ENCODE measurements around the gene PRRC1. TPM values are rescaled to one million over a fixed set of nuclear protein-coding genes. Genes with fewer than 3 reads are reported as not detected.

PRRC1 gene
- total RNA-seq, 2 experiments from 2014 or later = 35.8 to 47.1 TPM

DNA sequence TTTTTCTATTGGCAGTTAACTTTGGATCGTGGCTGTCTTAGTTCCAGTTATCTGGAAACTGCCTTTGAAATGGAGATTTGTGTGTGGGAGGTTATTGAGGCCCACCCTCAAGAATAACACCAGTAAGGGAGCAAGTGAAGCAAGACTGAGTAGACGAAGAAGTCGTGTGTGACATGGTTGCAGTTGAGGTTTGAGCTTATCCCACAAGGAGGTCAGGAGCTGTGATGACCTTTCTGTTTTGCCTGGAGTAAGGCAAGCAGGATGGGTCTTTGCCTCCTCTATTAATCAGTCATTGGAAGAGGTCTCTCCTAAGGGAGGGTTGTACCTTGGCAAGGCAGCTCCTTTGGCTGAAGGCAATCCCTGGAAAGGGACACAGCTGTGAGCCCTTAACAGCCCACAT lies 81.9 kb downstream of the PRRC1 start:
- intact Hi-C loops (cut with DNase I, micrococcal nuclease) = no loop called here
- Mint-ChIP-seq H3K36me3 (ENCODE audit: low read depth) (no peaks in the 10 kb centered on the region), H3K4me3 (no peak overlapping the region), H3K27me3 (peaks cover 5% of the 10 kb centered on the region), H3K27ac (no peak overlapping the region), H3K4me1 (peaks cover 13% of the 10 kb centered on the region), H3K9me3 (ENCODE audit: low read depth) (no peaks in the 10 kb centered on the region)
- ChIA-PET POLR2A (no interaction called here), CTCF (no interaction called here)
- no peak for ATAC-seq
- DNase-seq = no peak

DNA sequence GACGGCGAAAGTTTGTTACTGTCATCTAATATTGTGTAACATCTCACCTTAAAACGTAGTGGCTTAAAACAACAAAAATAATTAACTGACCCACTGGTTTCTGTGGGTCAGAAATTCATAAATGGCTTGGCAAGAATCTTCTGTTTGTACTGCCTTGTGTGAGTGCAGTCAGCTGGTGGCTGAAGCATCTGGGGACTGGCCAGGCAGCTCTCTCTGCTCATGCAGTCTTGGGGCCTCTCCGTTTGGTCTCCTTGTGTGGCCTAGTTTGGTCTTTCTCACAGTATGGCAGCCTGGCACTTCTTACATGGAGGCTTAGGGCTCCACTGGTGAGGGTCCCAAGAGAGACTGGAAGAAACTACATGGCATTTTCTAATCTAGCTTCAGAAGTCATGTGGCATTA lies 82.4 kb downstream of the PRRC1 start:
- Mint-ChIP-seq H3K9me3 (ENCODE audit: low read depth) (no peaks in the 10 kb centered on the region), H3K36me3 (ENCODE audit: low read depth) (no peaks in the 10 kb centered on the region), H3K27ac (no peak overlapping the region), H3K27me3 (peaks cover 5% of the 10 kb centered on the region), H3K4me3 (no peak overlapping the region), H3K4me1 (peaks cover 13% of the 10 kb centered on the region)
- ChIA-PET POLR2A (no interaction called here), CTCF (interaction anchor here (0.6 kb wide), 1 partner anchor 15 kb away, joined by 3 read pairs; no protein-coding TSS in a partner anchor)
- intact Hi-C loops (cut with DNase I, micrococcal nuclease) = no loop called here
- DNase-seq (no peak), ATAC-seq (no peak)

DNA sequence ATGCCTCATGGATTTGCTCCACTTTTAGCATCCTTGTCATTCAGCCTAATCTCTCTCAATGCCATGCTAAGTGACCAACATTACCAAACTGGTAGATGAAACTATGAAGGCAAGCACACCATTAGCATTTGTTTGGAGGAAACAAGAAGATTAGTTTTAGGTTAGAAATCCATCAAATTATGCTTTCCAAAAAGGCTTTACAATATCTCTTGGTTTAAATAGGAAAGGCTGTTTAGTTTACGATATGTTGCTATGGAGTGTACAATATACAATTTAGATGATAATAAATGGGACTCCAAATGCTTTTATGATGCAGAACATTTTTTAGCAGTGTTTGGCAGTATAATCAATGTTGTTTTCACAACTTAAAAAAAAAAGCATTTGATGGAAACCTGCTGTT lies 83.7 kb downstream of the PRRC1 start:
- ATAC-seq (no peak), DNase-seq (no peak)
- intact Hi-C loops (cut with DNase I, micrococcal nuclease) = no loop called here
- Mint-ChIP-seq H3K4me3 (no peak overlapping the region), H3K36me3 (ENCODE audit: low read depth) (no peaks in the 10 kb centered on the region), H3K27me3 (peaks cover 8% of the 10 kb centered on the region), H3K9me3 (ENCODE audit: low read depth) (no peaks in the 10 kb centered on the region), H3K4me1 (peaks cover 6% of the 10 kb centered on the region), H3K27ac (no peak overlapping the region)
- POLR2A ChIA-PET = no interaction called here
- CTCF ChIA-PET = no interaction called here

- Mint-ChIP-seq H3K27ac (no peak overlapping the region), H3K4me1 (peaks cover 3% of the 10 kb centered on the region), H3K9me3 (ENCODE audit: low read depth) (no peaks in the 10 kb centered on the region), H3K36me3 (ENCODE audit: low read depth) (no peaks in the 10 kb centered on the region), H3K4me3 (no peak overlapping the region), H3K27me3 (peaks cover 8% of the 10 kb centered on the region)
- ATAC-seq (no peak), DNase-seq (no peak)
- intact Hi-C loops (cut with DNase I, micrococcal nuclease) = no loop called here
- ChIA-PET POLR2A (no interaction called here), CTCF (no interaction called here)
Observed at GRCh38 chr5:127601601-127602000, 84.2 kb downstream of the PRRC1 start.

DNA sequence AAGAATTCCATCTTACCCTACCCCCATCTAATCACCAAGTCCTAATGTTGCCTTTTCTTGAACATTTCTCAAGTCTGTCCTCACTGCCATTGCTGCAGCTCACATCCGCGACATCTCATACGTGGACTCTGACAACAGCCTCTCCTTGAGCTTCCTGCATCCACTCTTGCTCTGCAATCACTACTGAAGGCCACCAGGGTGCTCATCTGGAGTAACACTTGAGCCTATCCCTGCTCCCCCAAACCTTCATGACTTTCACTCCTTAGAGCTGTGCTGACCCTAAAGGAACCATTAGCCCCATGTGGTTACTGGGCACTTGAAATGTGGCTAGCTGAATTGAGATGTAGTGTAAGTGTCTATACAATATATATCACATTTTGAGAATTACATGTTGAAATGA lies 85.0 kb downstream of the PRRC1 start:
- DNase-seq = no peak
- Mint-ChIP-seq H3K9me3 (ENCODE audit: low read depth) (no peaks in the 10 kb centered on the region), H3K4me3 (no peak overlapping the region), H3K4me1 (peaks cover 3% of the 10 kb centered on the region), H3K27ac (no peak overlapping the region), H3K27me3 (peaks cover 8% of the 10 kb centered on the region), H3K36me3 (ENCODE audit: low read depth) (no peaks in the 10 kb centered on the region)
- no peak for ATAC-seq
- ChIA-PET POLR2A (no interaction called here), CTCF (interaction anchor here (0.8 to 1.1 kb wide), 2 partner anchors 10 to 30 kb away, joined by 3 to 5 read pairs; no protein-coding TSS in a partner anchor)
- intact Hi-C loops (cut with DNase I, micrococcal nuclease) = no loop called here

DNA sequence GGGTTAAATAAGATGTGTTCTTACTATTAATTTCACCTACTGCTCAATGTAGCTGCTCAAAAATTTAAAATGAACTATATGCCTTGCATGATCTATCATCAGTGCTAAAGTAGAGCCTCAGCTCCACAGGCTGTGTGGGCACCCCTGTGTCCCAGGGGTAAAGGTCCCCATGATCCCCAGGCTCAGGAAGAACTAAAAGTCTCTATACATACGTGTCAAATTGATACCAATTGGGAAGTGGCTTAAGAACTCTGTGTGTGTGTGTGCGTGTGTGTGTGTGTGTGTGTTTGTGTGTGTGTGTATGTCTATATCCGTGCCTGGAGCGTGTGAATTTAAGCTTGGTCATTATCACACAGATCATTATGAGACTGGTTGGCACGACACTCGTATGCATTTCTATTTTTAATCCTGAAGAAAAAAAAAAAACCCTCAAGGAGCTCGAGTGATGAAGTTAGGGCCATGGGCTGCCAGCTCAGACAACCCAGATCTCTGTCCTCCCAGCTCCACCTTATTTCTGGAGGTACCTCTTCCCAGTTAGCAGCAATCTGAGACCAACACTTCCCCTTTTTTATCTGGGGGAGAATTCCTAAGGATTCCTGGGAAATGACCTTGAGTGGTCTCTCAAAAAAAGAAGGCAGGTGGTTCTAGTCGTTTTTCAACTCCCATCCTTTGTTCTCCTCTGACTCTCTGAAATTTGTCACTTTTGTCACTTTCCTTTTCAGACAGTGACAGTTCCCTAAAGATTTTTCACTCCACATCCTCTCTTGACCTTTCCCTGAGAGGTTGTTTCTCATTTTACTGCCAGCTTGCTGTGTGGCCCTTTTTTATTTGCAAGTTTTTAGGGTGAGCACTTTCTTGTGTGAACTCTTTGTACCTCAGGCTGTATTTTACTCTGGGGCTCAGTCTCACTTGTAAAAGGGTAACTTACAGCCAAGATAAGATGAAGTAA lies 85.7 kb downstream of the PRRC1 start:
- ATAC-seq (no peak), DNase-seq (no peak)
- no peaks in the 10 kb centered on the region for H3K9me3 Mint-ChIP-seq (ENCODE audit: low read depth)
- intact Hi-C loops (cut with DNase I, micrococcal nuclease) = no loop called here
- no peak overlapping the region for H3K4me3 Mint-ChIP-seq
- no peak overlapping the region for H3K27ac Mint-ChIP-seq
- no peaks in the 10 kb centered on the region for H3K36me3 Mint-ChIP-seq (ENCODE audit: low read depth)
- peaks cover 8% of the 10 kb centered on the region for H3K27me3 Mint-ChIP-seq
- ChIA-PET POLR2A (no interaction called here), CTCF (interaction anchor here (0.8 to 1.3 kb wide), 5 partner anchors 9 to 30 kb away, joined by 3 to 5 read pairs (median 3); no protein-coding TSS in a partner anchor)
- H3K4me1 Mint-ChIP-seq = peaks cover 3% of the 10 kb centered on the region

Other genes with a start within 250 kb of the PRRC1 start
- not detected for gene MEGF10, start 226.8 kb upstream of the PRRC1 start, total RNA-seq
- not detected for gene CTXN3, start 131.4 kb downstream of the PRRC1 start, total RNA-seq
- not detected for gene CCDC192, start 185.8 kb downstream of the PRRC1 start, total RNA-seq

Data from activated CD4-positive, alpha-beta T cell treated with anti-CD3 and anti-CD28 coated beads for 36 hours (primary cell).